Activated B cell treated with CpG ODN at 0.5 μM for 24 hours (primary cell): Measurements from ENCODE around the gene SIRT3. TPM values are rescaled to one million over a fixed set of nuclear protein-coding genes. Genes with fewer than 3 reads are reported as not detected.

Source experiments
- ATAC-seq: fragments of 200-7000 bp; cut with Tn5 transposase; one replicate; pipeline ENCODE4 v1.10.0; 2021; ENCODE audit warnings: low read depth, mild to moderate bottlenecking, moderate library complexity
- CTCF ChIA-PET: fragments of 350-600 bp; sonication (Branson Sonifier 250); formaldehyde crosslinking; loops from one replicate; lab custom pipeline; 2021; ENCODE audit warnings: antibody characterized with exemption; lab: Charles Lee
- POLR2A ChIA-PET: fragments of 350-600 bp; sonication (Branson Sonifier 250); formaldehyde crosslinking; loops from one replicate; lab custom pipeline; 2021; ENCODE audit warnings: antibody characterized with exemption; lab: Charles Lee
- DNase-seq: peaks from one replicate; pipeline ENCODE4 v3.0.0; 2022
- H3K27ac Mint-ChIP-seq: one replicate; pipeline ENCODE4 v1.8.0; 2020; ENCODE audit warnings: mixed read lengths
- H3K27me3 Mint-ChIP-seq: one replicate; pipeline ENCODE4 v1.8.0; 2021; ENCODE audit warnings: mixed read lengths
- H3K36me3 Mint-ChIP-seq: one replicate; pipeline ENCODE4 v1.8.0; 2021; ENCODE audit warnings: low read depth, mixed read lengths
- H3K4me1 Mint-ChIP-seq: one replicate; pipeline ENCODE4 v1.8.0; 2021; ENCODE audit warnings: mixed read lengths
- H3K4me3 Mint-ChIP-seq: one replicate; pipeline ENCODE4 v1.8.0; 2020; ENCODE audit warnings: mild to moderate bottlenecking, mixed read lengths
- H3K9me3 Mint-ChIP-seq: one replicate; pipeline ENCODE4 v1.8.0; 2020; ENCODE audit warnings: mixed read lengths
- intact Hi-C: fragments of 100-400 bp; cut with micrococcal nuclease; formaldehyde crosslinking; loops from one replicate; pipeline ENCODE4 v1.15.1; 2024
- total RNA-seq: library from RNA; stranded (reverse); gene quantifications from 2 replicates; pipeline ENCODE4 v1.2.3, GENCODE V29; 2022
- TF ChIP-seq, protein P1 (sequence below): fragments of 200-600 bp; IDR thresholded peaks from one replicate; pipeline ENCODE4 v1.8.0; 2022; ENCODE audit warnings: antibody characterized with exemption, mild to moderate bottlenecking

Gene SIRT3
- total RNA-seq, 1 donor from 2014 or later, result 21.8 TPM

DNA sequence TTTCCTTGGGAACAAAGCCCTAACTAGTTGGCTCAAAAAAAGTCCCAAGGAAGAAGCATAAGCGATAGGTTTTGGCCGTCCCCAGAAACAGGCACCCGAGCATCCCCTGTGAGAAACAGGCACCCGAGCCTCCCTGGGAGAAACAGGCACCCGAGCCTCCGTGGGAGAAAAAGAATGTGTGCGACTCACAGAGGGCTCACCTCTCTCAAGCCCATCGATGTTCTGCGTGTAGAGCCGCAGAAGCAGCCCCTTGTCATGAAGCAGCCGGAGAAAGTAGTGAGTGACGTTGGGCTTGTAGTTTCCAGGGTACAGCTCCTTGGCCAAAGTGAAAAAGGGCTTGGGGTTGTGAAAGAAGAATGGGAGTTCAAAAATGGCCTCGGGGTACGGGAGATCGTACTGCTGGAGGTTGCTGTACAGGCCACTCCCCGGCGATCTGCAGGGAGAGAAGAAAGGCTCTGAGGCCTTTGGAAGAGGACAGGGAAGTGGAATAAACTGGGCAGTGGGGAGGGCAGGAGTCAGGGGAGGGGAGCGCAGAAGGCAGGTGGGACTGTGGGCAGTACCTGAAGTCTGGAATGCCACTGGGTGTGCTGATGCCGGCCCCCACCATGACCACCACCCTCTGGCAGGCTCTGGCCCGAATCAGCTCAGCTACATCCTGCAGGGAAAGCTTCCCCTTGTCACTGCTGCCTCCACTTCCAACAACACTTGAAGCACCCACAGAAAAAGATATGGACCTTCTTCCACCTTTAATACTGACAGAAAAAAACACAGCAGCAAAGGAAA, 3.2 kb downstream of the SIRT3 start:
- Mint-ChIP-seq H3K9me3 (no peaks in the 10 kb centered on the region), H3K36me3 (peaks cover 24% of the 10 kb centered on the region), H3K4me3 (no peak overlapping the region), H3K27me3 (no peaks in the 10 kb centered on the region), H3K4me1 (peaks cover 22% of the 10 kb centered on the region), H3K27ac (no peak overlapping the region)
- DNase-seq (no peak), ATAC-seq (no peak)
- ChIA-PET POLR2A (interaction anchor here (1.4 kb wide), 1 partner anchor 26 kb away, joined by 3 read pairs; the partner anchor contains the start of gene BET1L), CTCF (interaction anchor here (1.8 kb wide), 1 partner anchor 21 kb away, joined by 5 read pairs; no protein-coding TSS in a partner anchor)
- intact Hi-C loops, result no loop called here
- TF ChIP-seq, protein P1, sequence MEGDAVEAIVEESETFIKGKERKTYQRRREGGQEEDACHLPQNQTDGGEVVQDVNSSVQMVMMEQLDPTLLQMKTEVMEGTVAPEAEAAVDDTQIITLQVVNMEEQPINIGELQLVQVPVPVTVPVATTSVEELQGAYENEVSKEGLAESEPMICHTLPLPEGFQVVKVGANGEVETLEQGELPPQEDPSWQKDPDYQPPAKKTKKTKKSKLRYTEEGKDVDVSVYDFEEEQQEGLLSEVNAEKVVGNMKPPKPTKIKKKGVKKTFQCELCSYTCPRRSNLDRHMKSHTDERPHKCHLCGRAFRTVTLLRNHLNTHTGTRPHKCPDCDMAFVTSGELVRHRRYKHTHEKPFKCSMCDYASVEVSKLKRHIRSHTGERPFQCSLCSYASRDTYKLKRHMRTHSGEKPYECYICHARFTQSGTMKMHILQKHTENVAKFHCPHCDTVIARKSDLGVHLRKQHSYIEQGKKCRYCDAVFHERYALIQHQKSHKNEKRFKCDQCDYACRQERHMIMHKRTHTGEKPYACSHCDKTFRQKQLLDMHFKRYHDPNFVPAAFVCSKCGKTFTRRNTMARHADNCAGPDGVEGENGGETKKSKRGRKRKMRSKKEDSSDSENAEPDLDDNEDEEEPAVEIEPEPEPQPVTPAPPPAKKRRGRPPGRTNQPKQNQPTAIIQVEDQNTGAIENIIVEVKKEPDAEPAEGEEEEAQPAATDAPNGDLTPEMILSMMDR, result no peak

DNA sequence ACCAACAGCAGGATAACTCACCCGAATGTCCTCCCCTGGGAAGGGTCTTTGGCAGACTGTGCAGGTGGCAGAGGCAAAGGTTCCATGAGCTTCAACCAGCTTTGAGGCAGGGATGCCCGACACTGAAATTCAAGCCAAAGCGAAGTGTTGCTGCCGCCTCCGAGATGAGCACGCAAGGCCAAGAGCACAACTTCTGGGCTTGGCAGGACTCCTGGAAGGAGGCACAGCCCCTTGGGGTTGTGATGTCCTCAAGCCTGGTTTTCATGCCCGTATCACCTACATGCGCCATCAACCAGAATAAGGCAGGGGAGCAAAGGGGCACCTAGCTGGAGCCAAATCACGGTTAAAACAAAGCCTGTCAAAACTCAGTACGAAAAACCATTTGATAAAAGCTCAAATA, 5.7 kb downstream of the SIRT3 start:
- Mint-ChIP-seq H3K27me3 (no peaks in the 10 kb centered on the region), H3K4me1 (peaks cover 12% of the 10 kb centered on the region), H3K36me3 (peaks cover 21% of the 10 kb centered on the region), H3K27ac (no peak overlapping the region), H3K9me3 (no peaks in the 10 kb centered on the region), H3K4me3 (no peak overlapping the region)
- CTCF ChIA-PET, result interaction anchor here (1.3 kb wide), 1 partner anchor 23 kb away, joined by 3 read pairs; the partner anchor contains the start of genes BET1L and RIC8A
- no peak for ATAC-seq
- no peak for DNase-seq
- intact Hi-C loops, result no loop called here
- POLR2A ChIA-PET, result interaction anchor here (1.1 kb wide), 1 partner anchor 37 kb away, joined by 3 read pairs; no protein-coding TSS in a partner anchor
- TF ChIP-seq, protein P1, result no peak

DNA sequence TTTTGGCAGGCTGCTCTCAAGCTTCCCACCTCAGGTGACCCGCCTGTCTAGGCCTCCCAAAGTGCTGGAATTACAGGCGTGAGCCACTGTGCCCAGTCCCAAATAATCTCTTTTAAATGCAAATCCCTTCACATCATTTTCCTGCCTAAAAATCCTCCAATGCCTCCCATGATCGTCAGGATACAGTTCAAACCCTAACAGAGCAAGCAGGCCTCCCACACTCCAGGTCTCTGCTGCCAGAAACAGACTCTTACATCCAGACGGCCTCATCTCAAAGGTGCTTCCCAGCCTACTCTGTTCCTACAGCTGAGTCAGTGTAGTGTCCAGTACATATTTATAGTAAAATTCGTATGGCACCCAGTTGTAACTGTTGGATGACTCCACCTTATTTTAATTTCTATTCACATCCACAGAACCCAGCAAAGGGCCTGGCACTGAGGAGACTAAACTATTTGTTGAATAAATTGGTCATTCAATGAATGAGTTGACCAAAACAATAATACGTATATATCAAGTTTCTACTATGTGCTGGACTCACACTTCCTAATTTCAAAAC, 8.2 kb downstream of the SIRT3 start:
- intact Hi-C loops, result no loop called here
- POLR2A ChIA-PET, result interaction anchor here (1.3 kb wide), 1 partner anchor 29 kb away, joined by 5 read pairs; no protein-coding TSS in a partner anchor
- Mint-ChIP-seq H3K27ac (no peak overlapping the region), H3K4me3 (no peak overlapping the region), H3K36me3 (peaks cover 28% of the 10 kb centered on the region), H3K4me1 (peaks cover 5% of the 10 kb centered on the region), H3K9me3 (no peaks in the 10 kb centered on the region), H3K27me3 (no peaks in the 10 kb centered on the region)
- ATAC-seq, result no peak
- CTCF ChIA-PET, result no interaction called here
- TF ChIP-seq, protein P1, result no peak
- DNase-seq, result no peak

DNA sequence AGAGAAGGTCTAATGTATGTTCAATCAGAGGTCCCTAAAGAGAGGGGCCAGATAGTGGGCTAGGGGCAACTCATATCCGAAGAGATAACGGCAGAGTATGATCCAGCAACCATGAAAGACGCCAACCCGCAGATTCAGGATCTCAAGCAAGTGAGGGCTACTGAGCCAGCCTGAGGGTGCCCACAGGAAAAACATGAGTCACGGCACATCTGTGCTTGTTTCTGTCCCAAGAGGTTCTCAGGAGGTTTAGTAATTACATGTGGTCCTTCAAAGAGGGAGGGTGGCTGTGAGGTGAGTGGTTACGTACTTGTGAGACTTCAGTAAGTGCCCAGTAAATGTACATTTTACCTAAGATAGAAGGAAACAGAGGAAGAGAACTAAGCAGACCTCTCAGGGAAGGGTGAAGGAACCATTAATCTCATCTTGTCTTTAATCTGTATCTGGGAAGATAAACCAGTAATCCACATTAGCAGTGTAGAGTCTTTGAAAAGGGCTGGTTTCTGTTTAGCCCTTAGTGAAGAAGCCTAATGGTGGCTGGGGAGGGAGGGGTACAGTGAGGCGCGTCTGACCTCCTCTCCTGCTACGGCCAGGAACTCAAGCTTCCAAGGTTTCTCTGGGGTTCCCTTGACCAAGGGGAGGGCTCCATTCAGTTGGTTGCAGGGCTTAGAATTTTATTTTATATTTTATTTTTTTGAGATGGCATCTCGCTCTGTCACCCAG, 10.2 kb downstream of the SIRT3 start:
- peak overlapping the region; percentile 36 for H3K27ac Mint-ChIP-seq
- H3K9me3 Mint-ChIP-seq, result no peaks in the 10 kb centered on the region
- CTCF ChIA-PET, result no interaction called here
- POLR2A ChIA-PET, result interaction anchor here (0.7 kb wide), 1 partner anchor 23 kb away, joined by 3 read pairs; no protein-coding TSS in a partner anchor
- H3K36me3 Mint-ChIP-seq, result peaks cover 32% of the 10 kb centered on the region
- intact Hi-C loops, result no loop called here
- TF ChIP-seq, protein P1, result no peak
- DNase-seq (no peak), ATAC-seq (peak; percentile 90)
- H3K27me3 Mint-ChIP-seq, result no peaks in the 10 kb centered on the region
- no peak overlapping the region for H3K4me3 Mint-ChIP-seq
- H3K4me1 Mint-ChIP-seq, result peaks cover 4% of the 10 kb centered on the region

DNA sequence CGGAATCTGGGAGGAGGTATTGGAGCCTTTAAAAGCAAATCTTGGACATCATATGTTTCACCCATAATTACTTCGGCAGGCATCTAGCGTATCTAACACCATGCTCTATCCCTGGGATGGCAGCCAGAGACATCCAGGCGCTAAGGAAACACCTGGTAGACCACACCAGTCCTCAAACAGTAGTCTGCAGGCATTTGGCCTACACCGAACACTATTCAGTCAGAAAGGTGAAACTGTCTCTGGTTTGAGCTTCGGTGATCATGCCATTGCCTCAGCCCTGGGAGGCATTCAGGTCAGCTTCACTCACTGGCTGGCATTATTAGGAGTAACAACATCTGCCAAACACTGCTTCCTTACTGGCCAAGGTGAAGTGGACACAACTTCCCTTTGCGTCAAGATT, 11.7 kb downstream of the SIRT3 start:
- TF ChIP-seq, protein P1, result no peak
- intact Hi-C loops, result no loop called here
- no peak overlapping the region for H3K4me3 Mint-ChIP-seq
- ATAC-seq (no peak), DNase-seq (no peak)
- ChIA-PET CTCF (no interaction called here), POLR2A (no interaction called here)
- H3K4me1 Mint-ChIP-seq, result peaks cover 4% of the 10 kb centered on the region
- H3K9me3 Mint-ChIP-seq, result no peaks in the 10 kb centered on the region
- peaks cover 30% of the 10 kb centered on the region for H3K36me3 Mint-ChIP-seq
- H3K27me3 Mint-ChIP-seq, result no peaks in the 10 kb centered on the region
- no peak overlapping the region for H3K27ac Mint-ChIP-seq
